ENCODE measurements around the gene HBE1. TPM values are rescaled to one million over a fixed set of nuclear protein-coding genes. Genes with fewer than 3 reads are reported as not detected.

The HBE1 gene
- total and polyA plus RNA-seq, 2 experiments from 2014 or later, result not detected

- no peak overlapping the region for H3K27ac ChIP-seq (ENCODE audit: low read depth)
- Mint-ChIP-seq H3K27ac (no peak overlapping the region), H3K9me3 (peaks cover 4% of the 10 kb centered on the region; the same call in 1 of the 3 replicates), H3K36me3 (ENCODE audit: low read depth) (no peaks in the 10 kb centered on the region; the same call in 2 of the 3 replicates), H3K4me3 (no peak overlapping the region), H3K27me3 (ENCODE audit: insufficient read depth, low read depth, poor library complexity) (no peaks in the 10 kb centered on the region), H3K4me1 (no peaks in the 10 kb centered on the region)
- H3K4me3 ChIP-seq, result no peak overlapping the region
- DNase-seq (ENCODE audit: low spot score) (no peak), ATAC-seq (no peak)
- no peaks in the 10 kb centered on the region for H3F3A ChIP-seq (replicated peaks; ENCODE audit: low read depth)
- no peaks in the 10 kb centered on the region for H3K4me1 ChIP-seq (ENCODE audit: insufficient read depth)
- no peaks in the 10 kb centered on the region for H3K79me2 ChIP-seq (replicated peaks; ENCODE audit: insufficient read depth)
- no peaks in the 10 kb centered on the region for H4K20me1 ChIP-seq (replicated peaks; ENCODE audit: insufficient read depth)
- no peaks in the 10 kb centered on the region for H3K36me3 ChIP-seq (ENCODE audit: insufficient read depth)
- H3K4me2 ChIP-seq, result no peak overlapping the region
- TF ChIP-seq ZNF331 (CRISPR knock-in tag; IDR thresholded peaks at IDR 0.05; ENCODE audit: low read depth) (no peak), ETS1 (IDR thresholded peaks at IDR 0.05) (no peak), EZH2phosphoT487 (IDR thresholded peaks at IDR 0.05; ENCODE audit: unreplicated experiment) (no peak), ZNF462 (CRISPR knock-in tag; IDR thresholded peaks at IDR 0.05) (no peak), CREB1 (CRISPR knock-in tag; IDR thresholded peaks at IDR 0.05; ENCODE audit: low read depth) (no peak), EZH2 (IDR thresholded peaks at IDR 0.05; ENCODE audit: low read depth, unreplicated experiment) (no peak), NANOG (IDR thresholded peaks at IDR 0.05; ENCODE audit: borderline replicate concordance) (no peak), ZNF114 (CRISPR knock-in tag; IDR thresholded peaks at IDR 0.05) (no peak), JUNB (IDR thresholded peaks at IDR 0.05; ENCODE audit: unreplicated experiment) (no peak), CTCF (conservative IDR thresholded peaks at IDR 0.05; ENCODE audit: low read depth in 2 of 2) (no peak), STAT1 (IDR thresholded peaks at IDR 0.05; ENCODE audit: unreplicated experiment) (no peak), REST (IDR thresholded peaks at IDR 0.05; ENCODE audit: unreplicated experiment) (no peak), POLR2AphosphoS5 (IDR thresholded peaks at IDR 0.05; ENCODE audit: low read depth) (no peak)
- no peaks in the 10 kb centered on the region for H3K9me2 ChIP-seq (ENCODE audit: insufficient read depth)
- no peak overlapping the region for H2AFZ ChIP-seq
- no peaks in the 10 kb centered on the region for H3K27me3 ChIP-seq (ENCODE audit: insufficient read depth)
Observed at GRCh38 chr11:5227681-5228080, 42.1 kb downstream of the HBE1 start.
